ENCODE measurements around the gene PLEKHA7.

GRCh38 chr11:16799221-16799620 is 215.0 kb downstream of the PLEKHA7 start:
- no peak for TF ChIP-seq CTCF (conservative IDR thresholded peaks at IDR 0.05; ENCODE audit: low read depth, low read length)
- no peak for TF ChIP-seq EZH2 (IDR thresholded peaks at IDR 0.05; ENCODE audit: borderline replicate concordance, low read depth, low read length, poor library complexity, severe bottlenecking)
